H1 (cell line): Measurements from ENCODE around the gene PACSIN2. TPM values are rescaled to one million over a fixed set of nuclear protein-coding genes. Genes with fewer than 3 reads are reported as not detected.

Experiments
- CTCF ChIA-PET: fragments of 300-600 bp; sonication (Branson Sonifier 250); formaldehyde crosslinking; loops from one replicate; lab custom pipeline; 2021; ENCODE audit not compliant: partially characterized antibody; lab: Charles Lee
- POLR2A ChIA-PET: fragments of 300-600 bp; sonication (Branson Sonifier 250); formaldehyde crosslinking; loops from one replicate; lab custom pipeline; 2021; ENCODE audit warnings: inconsistent platforms; ENCODE audit not compliant: partially characterized antibody; lab: Charles Lee
- DNase-seq, 2 experiments: peaks; one replicate each; pipeline versions ENCODE4 v3.0.0 to v3.0.0-alpha.2; 2010 to 2022; ENCODE audit warnings: low spot score in 2 of 2, low read depth in 1 of 2, mixed read lengths in 1 of 2
- FAIRE-seq: peaks from 2 replicates; lab custom pipeline; 2011; peaks lifted over from hg19 to GRCh38; lab: Jason Lieb, UNC
- H2AFZ ChIP-seq: 2 replicates; pipeline ENCODE4 v1.8.1; 2012; ENCODE audit warnings: low read length, inconsistent platforms
- H2AK5ac ChIP-seq: 2 replicates; pipeline ENCODE4 v1.6.1; 2013; ENCODE audit warnings: low read depth, low read length
- H2BK120ac ChIP-seq: replicated peaks from 2 replicates; pipeline ENCODE3; 2013; ENCODE audit warnings: low read depth, low read length, inconsistent platforms
- H2BK12ac ChIP-seq: 2 replicates; pipeline ENCODE4 v1.6.1; 2013; ENCODE audit warnings: low read depth, low read length
- H2BK15ac ChIP-seq: 2 replicates; pipeline ENCODE4 v1.6.1; 2013; ENCODE audit warnings: low read length
- H2BK20ac ChIP-seq: 2 replicates; pipeline ENCODE4 v1.6.1; 2013; ENCODE audit warnings: low read length
- H2BK5ac ChIP-seq: 2 replicates; pipeline ENCODE4 v1.6.1; 2013; ENCODE audit warnings: low read depth, low read length
- H3K14ac ChIP-seq: 2 replicates; pipeline ENCODE4 v1.6.1; 2013; ENCODE audit warnings: inconsistent platforms; ENCODE audit not compliant: insufficient read length
- H3K18ac ChIP-seq: 2 replicates; pipeline ENCODE4 v1.6.1; 2013; ENCODE audit warnings: low read length; ENCODE audit errors: extremely low read depth
- H3K23ac ChIP-seq: 2 replicates; pipeline ENCODE4 v1.6.1; 2013; ENCODE audit warnings: inconsistent platforms; ENCODE audit not compliant: insufficient read length
- H3K23me2 ChIP-seq: 2 replicates; pipeline ENCODE4 v1.6.1; 2013; ENCODE audit warnings: low read depth, low read length
- H3K27ac ChIP-seq: 2 replicates; pipeline ENCODE4 v1.6.1; 2011; ENCODE audit warnings: low read depth, low read length, inconsistent platforms
- H3K27me3 ChIP-seq, 4 experiments: replicated peaks in 1 of 4; 1 replicate in 1 of 4; 2 replicates in 3 of 4; pipeline versions ENCODE4 v1.6.1 to v1.8.1; 2011 to 2013; ENCODE audit warnings: low read length in 3 of 4, mild to moderate bottlenecking in 3 of 4, inconsistent platforms in 2 of 4, mixed read lengths in 2 of 4, moderate library complexity in 1 of 4; ENCODE audit not compliant: control insufficient read depth in 3 of 4, insufficient read depth in 3 of 4; ENCODE audit errors: extremely low read depth in 1 of 4
- H3K36me3 ChIP-seq, 4 experiments: 2 replicates each; pipeline versions ENCODE4 v1.6.1 to v1.8.1; 2011 to 2013; ENCODE audit warnings: mild to moderate bottlenecking in 4 of 4, low read length in 3 of 4, moderate library complexity in 2 of 4, control low read depth in 1 of 4, inconsistent platforms in 1 of 4; ENCODE audit not compliant: insufficient read depth in 4 of 4, control insufficient read depth in 2 of 4
- H3K4ac ChIP-seq: replicated peaks from 2 replicates; pipeline ENCODE3; 2013; ENCODE audit warnings: low read length, low read depth, mixed read lengths, inconsistent platforms; ENCODE audit not compliant: insufficient read length
- H3K4me1 ChIP-seq, 4 experiments: replicated peaks in 1 of 4; 1 replicate in 1 of 4; 2 replicates in 3 of 4; pipeline versions ENCODE4 v1.6.1 to v1.8.1; 2011 to 2013; ENCODE audit warnings: low read length in 3 of 4, inconsistent platforms in 2 of 4, mixed read lengths in 1 of 4; ENCODE audit not compliant: insufficient read depth in 4 of 4, control insufficient read depth in 3 of 4
- H3K4me2 ChIP-seq, 2 experiments: 2 replicates each; pipeline versions ENCODE4 v1.6.1 to v1.8.1; 2011 to 2013; ENCODE audit warnings: low read depth in 2 of 2, low read length in 2 of 2, control low read depth in 1 of 2, inconsistent platforms in 1 of 2, mild to moderate bottlenecking in 1 of 2; ENCODE audit not compliant: insufficient read depth in 1 of 2
- H3K4me3 ChIP-seq, 4 experiments: fragments of 200-600, 300-600 bp in 1 of 4; sonication (generic), shearing (Covaris generic), sonication (Bioruptor Twin) in 1 of 4; 2 replicates each; pipeline versions ENCODE4 v1.5.1 to v1.8.1; 2011 to 2016; ENCODE audit warnings: low read length in 4 of 4, low read depth in 3 of 4, control low read depth in 2 of 4, inconsistent platforms in 2 of 4, mild to moderate bottlenecking in 2 of 4, mixed read lengths in 1 of 4, moderate library complexity in 1 of 4; ENCODE audit not compliant: insufficient read depth in 2 of 4; ENCODE audit errors: extremely low read depth in 1 of 4
- H3K56ac ChIP-seq: replicated peaks from 2 replicates; pipeline ENCODE3; 2013; ENCODE audit warnings: low read depth, mild to moderate bottlenecking, mixed read lengths, low read length, inconsistent platforms; ENCODE audit not compliant: insufficient read length
- H3K79me1 ChIP-seq: 2 replicates; pipeline ENCODE4 v1.6.1; 2013; ENCODE audit warnings: low read depth, low read length, control low read depth
- H3K79me2 ChIP-seq, 2 experiments: 2 replicates each; pipeline versions ENCODE4 v1.6.1 to v1.8.1; 2012 to 2013; ENCODE audit warnings: low read length in 2 of 2, mild to moderate bottlenecking in 2 of 2, inconsistent platforms in 1 of 2; ENCODE audit not compliant: insufficient read depth in 2 of 2, control insufficient read depth in 1 of 2
- H3K9ac ChIP-seq, 4 experiments: replicated peaks in 1 of 4; 1 replicate in 1 of 4; 2 replicates in 3 of 4; pipeline versions ENCODE4 v1.6.1 to v1.8.1; 2011 to 2013; ENCODE audit warnings: low read depth in 3 of 4, low read length in 3 of 4, control low read depth in 2 of 4, mild to moderate bottlenecking in 2 of 4, moderate library complexity in 2 of 4, inconsistent platforms in 1 of 4; ENCODE audit errors: extremely low read depth in 1 of 4
- H3K9me3 ChIP-seq, 2 experiments: 2 replicates each; pipeline versions ENCODE4 v1.6.1 to v1.8.1; 2012 to 2013; ENCODE audit warnings: mild to moderate bottlenecking in 2 of 2, moderate library complexity in 2 of 2, control low read depth in 1 of 2, inconsistent platforms in 1 of 2, low read depth in 1 of 2, low read length in 1 of 2, mixed read lengths in 1 of 2; ENCODE audit not compliant: insufficient read depth in 2 of 2
- H4K20me1 ChIP-seq, 2 experiments: replicated peaks in 1 of 2; 2 replicates each; pipeline versions ENCODE3 to v1.8.1; 2011 to 2013; ENCODE audit warnings: inconsistent platforms in 2 of 2, low read length in 2 of 2, mild to moderate bottlenecking in 1 of 2; ENCODE audit not compliant: insufficient read depth in 2 of 2, control insufficient read depth in 1 of 2
- H4K5ac ChIP-seq: 2 replicates; pipeline ENCODE4 v1.6.1; 2013; ENCODE audit warnings: low read length, low read depth, mixed read lengths, inconsistent platforms; ENCODE audit not compliant: insufficient read length
- H4K8ac ChIP-seq: 2 replicates; pipeline ENCODE4 v1.8.0; 2013; ENCODE audit warnings: mild to moderate bottlenecking, moderate library complexity, low read length, inconsistent platforms; ENCODE audit not compliant: insufficient read depth; ENCODE audit errors: extremely low read depth
- H4K91ac ChIP-seq: replicated peaks from 2 replicates; pipeline ENCODE3; 2013; ENCODE audit warnings: low read length, mixed read lengths, inconsistent platforms; ENCODE audit not compliant: insufficient read length
- BACH1 ChIP-seq: IDR thresholded peaks from 2 replicates; pipeline ENCODE4 v1.6.1; 2012; ENCODE audit warnings: low read length, improper control_type of control experiment
- CREB1 ChIP-seq: IDR thresholded peaks from 2 replicates; pipeline ENCODE4 v1.6.1; 2012; ENCODE audit warnings: inconsistent platforms
- CTBP2 ChIP-seq: IDR thresholded peaks from 2 replicates; pipeline ENCODE4 v1.7.0; 2011; ENCODE audit warnings: borderline replicate concordance, mild to moderate bottlenecking, moderate library complexity, mixed read lengths, low read length; ENCODE audit not compliant: insufficient read depth, insufficient read length
- E2F6 ChIP-seq: IDR thresholded peaks from 2 replicates; pipeline ENCODE4 v1.6.1; 2012; ENCODE audit warnings: inconsistent platforms
- EGR1 ChIP-seq: IDR thresholded peaks from 2 replicates; pipeline ENCODE4 v1.6.1; 2011; ENCODE audit warnings: low read depth, low read length, borderline replicate concordance
- MAFK ChIP-seq: IDR thresholded peaks from 2 replicates; pipeline ENCODE4 v1.6.1; 2012; ENCODE audit warnings: low read depth, mild to moderate bottlenecking, improper control_type of control experiment, low read length
- SP1 ChIP-seq: IDR thresholded peaks from 2 replicates; pipeline ENCODE4 v1.6.1; 2011; ENCODE audit warnings: low read depth, low read length
- TAF7 ChIP-seq: optimal IDR thresholded peaks from 2 replicates; pipeline ENCODE3; 2011; ENCODE audit warnings: low read depth, mild to moderate bottlenecking, inconsistent platforms, low read length, moderate library complexity, borderline replicate concordance
- USF2 ChIP-seq: IDR thresholded peaks from 2 replicates; pipeline ENCODE4 v1.6.1; 2011; ENCODE audit warnings: low read length, improper control_type of control experiment
- WGBS, 2 experiments: shearing (Covaris generic) in 1 of 2; methylation state at CpG; one replicate each; pipeline versions ENCODE4 v1.1.6 to v1.1.7; 2013 to 2015; ENCODE audit warnings: low lambda C conversion rate in 2 of 2, mixed read lengths in 2 of 2, inconsistent platforms in 1 of 2, low coverage in 1 of 2, missing lambda C conversion rate in 1 of 2; ENCODE audit not compliant: insufficient replicate concordance in 2 of 2, insufficient coverage in 1 of 2, insufficient read length in 1 of 2; ENCODE audit errors: extremely low coverage in 1 of 2, missing lambda C conversion rate in 1 of 2; 5-methylcytosine and 5-hydroxymethylcytosine counted together
- polyA plus RNA-seq, 7 experiments: library from polyadenylated mRNA; depleted of rRNA in 3 of 7; stranded (reverse) in 5 of 7; unstranded in 2 of 7; fragments of >200 nt in 5 of 7; fragments of 200-250 nt in 2 of 7; gene quantifications; 1 replicate in 5 of 7; 2 replicates in 1 of 7; 4 replicates in 1 of 7; pipeline versions ENCODE4 v1.2.1 to v1.2.3, GENCODE V29; 2011 to 2013; ENCODE audit warnings: missing spikeins in 2 of 7, mixed read lengths in 2 of 7
- total RNA-seq: library from RNA; stranded (reverse); fragmentation: NEBNext Ultra II Directional; extraction: Animal tissue kit (Norgen Biotek cat#: 25700); gene quantifications from 2 replicates; pipeline ENCODE4 v1.2.1, GENCODE V29; 2021

The PACSIN2 gene
- total and polyA plus RNA-seq, 2 of the 8 experiments (the other 6 are each of a cell fraction or from before 2014, with no cell fraction given), result 44.8 to 64.2 TPM

DNA sequence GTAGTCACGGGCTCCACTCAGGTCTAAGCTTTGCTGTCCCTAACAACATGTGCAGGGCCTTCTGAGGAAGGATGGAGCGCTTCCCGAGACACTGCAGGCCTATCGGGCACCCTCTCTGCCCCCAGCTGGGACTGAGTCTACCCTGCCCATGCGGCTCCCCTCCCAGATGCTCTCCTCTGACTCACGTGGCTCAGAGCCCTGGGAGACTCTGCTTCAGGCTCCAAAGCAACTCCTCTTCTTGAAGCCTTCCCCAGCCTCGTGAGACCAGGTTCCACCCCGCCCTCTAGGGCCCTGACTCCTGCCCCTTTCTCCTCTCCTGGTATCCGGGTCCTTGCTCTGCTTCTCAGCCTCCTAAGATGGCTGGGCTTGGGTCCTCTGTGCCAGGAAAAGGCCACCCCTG lies 129.5 kb downstream of the PACSIN2 start:
- H4K91ac ChIP-seq, result no peak overlapping the region
- H2BK120ac ChIP-seq, result no peak overlapping the region
- no peaks in the 10 kb centered on the region for H3K9me3 ChIP-seq
- no peak overlapping the region for H2BK5ac ChIP-seq
- no peaks in the 10 kb centered on the region; the same call in 1 of the 2 replicates for H3K79me1 ChIP-seq
- H2BK20ac ChIP-seq, result no peak overlapping the region
- H3K79me2 ChIP-seq, result no peaks in the 10 kb centered on the region
- no peak overlapping the region for H3K4me3 ChIP-seq
- H2BK12ac ChIP-seq, result no peak overlapping the region
- H3K56ac ChIP-seq, result no peak overlapping the region
- H3K14ac ChIP-seq, result no peak overlapping the region
- H3K27ac ChIP-seq, result no peak overlapping the region
- DNase-seq, result no peak
- no peak overlapping the region for H3K4ac ChIP-seq
- FAIRE-seq, result no peak
- CTCF ChIA-PET, result interaction anchor here (1.1 to 2.1 kb wide), 6 partner anchors 8 to 166 kb away, joined by 3 to 9 read pairs (median 4); no protein-coding TSS in a partner anchor
- H3K9ac ChIP-seq, result no peak overlapping the region
- TF ChIP-seq CREB1 (no peak), USF2 (no peak), EGR1 (no peak), TAF7 (no peak), CTBP2 (no peak), SP1 (no peak), MAFK (no peak), E2F6 (no peak), BACH1 (no peak)
- peaks cover 0 to 7% (median 4%) of the 10 kb centered on the region in 4 experiments; a peak in 6 of 7 replicates for H3K4me1 ChIP-seq
- H2BK15ac ChIP-seq, result no peak overlapping the region
- H4K20me1 ChIP-seq, result peaks cover 8 to 10% of the 10 kb centered on the region in 2 experiments
- H4K8ac ChIP-seq, result no peak overlapping the region
- H2AFZ ChIP-seq, result no peak overlapping the region
- H3K36me3 ChIP-seq, result peaks cover 5 to 18% (median 17%) of the 10 kb centered on the region in 4 experiments; a peak in 7 of 8 replicates
- no peaks in the 10 kb centered on the region; the same call in 1 of the 2 replicates for H3K23me2 ChIP-seq
- no peaks in the 10 kb centered on the region for H3K27me3 ChIP-seq
- H3K18ac ChIP-seq, result no peak overlapping the region
- POLR2A ChIA-PET, result interaction anchor here (1.1 kb wide), 1 partner anchor 19 kb away, joined by 3 read pairs; no protein-coding TSS in a partner anchor
- no peak overlapping the region for H3K4me2 ChIP-seq
- H2AK5ac ChIP-seq, result no peak overlapping the region
- WGBS, 2 experiments, result 90% methylated on average over 9 of the region's 9 CpGs; no CpG with 5 or more reads in 1 of the 2 experiments
- H3K23ac ChIP-seq, result no peak overlapping the region
- no peak overlapping the region for H4K5ac ChIP-seq
